Endothelial cell of umbilical vein (primary cell): ENCODE data around the gene RASIP1. TPM values are rescaled to one million over a fixed set of nuclear protein-coding genes. Genes with fewer than 3 reads are reported as not detected.

Experiments used
- BruUV-seq: library from RNA; stranded (reverse); fragments of 400-500 nt; replicated peaks from 2 replicates; lab custom pipeline; 2021; lab: Mats Ljungman, UMichigan
- CTCF ChIA-PET: fragments of 300-600, 350-600 bp; sonication (Branson Sonifier 250); formaldehyde crosslinking; loops from one replicate; lab custom pipeline; 2021; ENCODE audit warnings: antibody characterized with exemption, inconsistent platforms; lab: Charles Lee
- POLR2A ChIA-PET: fragments of 300-600, 350-600 bp; sonication (Branson Sonifier 250); formaldehyde crosslinking; loops from one replicate; lab custom pipeline; 2021; ENCODE audit warnings: antibody characterized with exemption, inconsistent platforms; lab: Charles Lee
- DNase-seq: peaks from one replicate; pipeline ENCODE4 v3.0.0-alpha.2; 2011; ENCODE audit warnings: low read depth, low spot score
- FAIRE-seq: peaks from 2 replicates; lab custom pipeline; 2011; peaks lifted over from hg19 to GRCh38; lab: Jason Lieb, UNC
- H2AFZ ChIP-seq: 2 replicates; pipeline ENCODE4 v1.6.0; 2012; ENCODE audit warnings: low read depth, low read length, control low read depth, inconsistent platforms
- H3K27ac ChIP-seq: 2 replicates; pipeline ENCODE4 v1.5.1; 2011; ENCODE audit warnings: low read depth, mild to moderate bottlenecking, control low read depth, low read length, moderate library complexity; ENCODE audit not compliant: insufficient read depth
- H3K27me3 ChIP-seq, 2 experiments: 2 replicates each; pipeline versions ENCODE4 v1.6.0 to v1.6.1; 2011; ENCODE audit warnings: low read length in 2 of 2, mixed read lengths in 1 of 2; ENCODE audit not compliant: control insufficient read depth in 2 of 2, insufficient read depth in 2 of 2
- H3K36me3 ChIP-seq, 2 experiments: 2 replicates in 1 of 2; 3 replicates in 1 of 2; pipeline ENCODE4 v1.5.1; 2011; ENCODE audit warnings: low read length in 2 of 2, mild to moderate bottlenecking in 1 of 2, moderate library complexity in 1 of 2; ENCODE audit not compliant: control insufficient read depth in 2 of 2, insufficient read depth in 2 of 2; ENCODE audit errors: extremely low read depth in 1 of 2
- H3K4me1 ChIP-seq: 3 replicates; pipeline ENCODE4 v1.5.1; 2011; ENCODE audit warnings: mild to moderate bottlenecking, low read length; ENCODE audit not compliant: control insufficient read depth, insufficient read depth; ENCODE audit errors: extremely low read depth
- H3K4me2 ChIP-seq: 2 replicates; pipeline ENCODE4 v1.6.1; 2011; ENCODE audit warnings: low read length, control low read depth, mixed read lengths; ENCODE audit not compliant: insufficient read depth
- H3K4me3 ChIP-seq, 3 experiments: fragments of 200-600 bp in 1 of 3; sonication (generic), shearing (Covaris generic) in 1 of 3; replicated peaks in 1 of 3; 2 replicates each; pipeline ENCODE4 v1.5.1; 2011 to 2016; ENCODE audit warnings: control low read depth in 3 of 3, low read length in 3 of 3, mild to moderate bottlenecking in 2 of 3, inconsistent platforms in 1 of 3, low read depth in 1 of 3, moderate library complexity in 1 of 3; ENCODE audit not compliant: insufficient read depth in 1 of 3
- H3K79me2 ChIP-seq: 2 replicates; pipeline ENCODE4 v1.6.0; 2012; ENCODE audit warnings: low read length, inconsistent platforms; ENCODE audit not compliant: control insufficient read depth, insufficient read depth
- H3K9ac ChIP-seq: replicated peaks from 2 replicates; pipeline ENCODE3; 2011; ENCODE audit warnings: low read length, control low read depth; ENCODE audit not compliant: insufficient read depth; ENCODE audit errors: extremely low read depth
- H3K9me1 ChIP-seq: replicated peaks from 3 replicates; pipeline ENCODE4 v1.6.0; 2011; ENCODE audit warnings: mild to moderate bottlenecking, low read length; ENCODE audit not compliant: control insufficient read depth, insufficient read depth; ENCODE audit errors: extremely low read depth
- H3K9me3 ChIP-seq: replicated peaks from 2 replicates; pipeline ENCODE4 v1.5.1; 2012; ENCODE audit warnings: low read length, inconsistent platforms; ENCODE audit not compliant: control insufficient read depth, insufficient read depth
- H4K20me1 ChIP-seq: replicated peaks from 2 replicates; pipeline ENCODE3; 2011; ENCODE audit warnings: mild to moderate bottlenecking, low read length; ENCODE audit not compliant: control insufficient read depth, insufficient read depth; ENCODE audit errors: extremely low read depth
- EZH2 ChIP-seq: IDR thresholded peaks from 2 replicates; pipeline ENCODE4 v1.6.1; 2012; ENCODE audit warnings: borderline replicate concordance, low read depth, mild to moderate bottlenecking, moderate library complexity, low read length, inconsistent platforms; ENCODE audit not compliant: severe bottlenecking
- JUN ChIP-seq: IDR thresholded peaks from 2 replicates; pipeline ENCODE4 v1.6.1; 2011; ENCODE audit warnings: borderline replicate concordance, low read depth; ENCODE audit not compliant: insufficient read length, insufficient read depth
- dilution Hi-C: fragments of 300-500 bp; cut with MboI; formaldehyde crosslinking; loops from one replicate; pipeline ENCODE4 v1.15.0; 2019; ENCODE audit warnings: low sequenced_read_pairs; ENCODE audit not compliant: extremely low pct_ligation_motif_present
- intact Hi-C: fragments of 100-400 bp; cut with micrococcal nuclease; formaldehyde crosslinking; loops from one replicate; pipeline ENCODE4 v1.10.0; 2022
- polyA plus RNA-seq, 4 experiments: library from polyadenylated mRNA; depleted of rRNA in 3 of 4; stranded (reverse) in 3 of 4; unstranded in 1 of 4; fragments of >200 nt; gene quantifications; 2 replicates each; pipeline versions ENCODE4 v1.2.1 to v1.2.3, GENCODE V29; 2011 to 2012; ENCODE audit warnings: missing spikeins in 1 of 4
- total RNA-seq: library from RNA; stranded (reverse); gene quantifications from 2 replicates; pipeline ENCODE4 v1.2.3, GENCODE V29; 2021
- TF ChIP-seq, protein P1 (sequence below), 2 donors: IDR thresholded peaks; 1 replicate in 1 of 2; 2 replicates in 1 of 2; pipeline ENCODE4 v1.5.1; 2011; ENCODE audit warnings: low read length in 2 of 2, mild to moderate bottlenecking in 2 of 2, moderate library complexity in 2 of 2, control low read depth in 1 of 2, inconsistent platforms in 1 of 2, low read depth in 1 of 2; ENCODE audit not compliant: insufficient read depth in 1 of 2; ENCODE audit errors: extremely low read depth in 1 of 2

The RASIP1 gene
- total and polyA plus RNA-seq, 2 donors (not counting 3 experiments of a cell fraction or from before 2014, with no cell fraction given): 66.2 to 82.1 TPM

GRCh38 chr19:48757741-48758144 lies 17.3 kb upstream of the RASIP1 start:
- H3K79me2 ChIP-seq: no peaks in the 10 kb centered on the region
- H3K27me3 ChIP-seq: peaks cover 0 to 3% of the 10 kb centered on the region in 2 experiments
- no peak overlapping the region for H3K9ac ChIP-seq
- DNase-seq (no peak), FAIRE-seq (no peak)
- H3K9me3 ChIP-seq: no peaks in the 10 kb centered on the region
- TF ChIP-seq EZH2: no peak
- TF ChIP-seq, protein P1, sequence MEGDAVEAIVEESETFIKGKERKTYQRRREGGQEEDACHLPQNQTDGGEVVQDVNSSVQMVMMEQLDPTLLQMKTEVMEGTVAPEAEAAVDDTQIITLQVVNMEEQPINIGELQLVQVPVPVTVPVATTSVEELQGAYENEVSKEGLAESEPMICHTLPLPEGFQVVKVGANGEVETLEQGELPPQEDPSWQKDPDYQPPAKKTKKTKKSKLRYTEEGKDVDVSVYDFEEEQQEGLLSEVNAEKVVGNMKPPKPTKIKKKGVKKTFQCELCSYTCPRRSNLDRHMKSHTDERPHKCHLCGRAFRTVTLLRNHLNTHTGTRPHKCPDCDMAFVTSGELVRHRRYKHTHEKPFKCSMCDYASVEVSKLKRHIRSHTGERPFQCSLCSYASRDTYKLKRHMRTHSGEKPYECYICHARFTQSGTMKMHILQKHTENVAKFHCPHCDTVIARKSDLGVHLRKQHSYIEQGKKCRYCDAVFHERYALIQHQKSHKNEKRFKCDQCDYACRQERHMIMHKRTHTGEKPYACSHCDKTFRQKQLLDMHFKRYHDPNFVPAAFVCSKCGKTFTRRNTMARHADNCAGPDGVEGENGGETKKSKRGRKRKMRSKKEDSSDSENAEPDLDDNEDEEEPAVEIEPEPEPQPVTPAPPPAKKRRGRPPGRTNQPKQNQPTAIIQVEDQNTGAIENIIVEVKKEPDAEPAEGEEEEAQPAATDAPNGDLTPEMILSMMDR (IDR thresholded peaks at IDR 0.05; ENCODE audit: extremely low read depth in 1 of 2, insufficient read depth in 1 of 2, low read depth in 1 of 2, low read length in 2 of 2): no peak
- no peak overlapping the region for H3K27ac ChIP-seq
- H3K9me1 ChIP-seq: no peaks in the 10 kb centered on the region
- no TSS peak for BruUV-seq
- no peaks in the 10 kb centered on the region for H4K20me1 ChIP-seq
- ChIA-PET CTCF (interaction anchor here (0.7 kb wide), 1 partner anchor 85 kb away, joined by 3 read pairs; no protein-coding TSS in a partner anchor), POLR2A (no interaction called here)
- H3K36me3 ChIP-seq: no peaks in the 10 kb centered on the region
- dilution Hi-C loops (no loop called here), intact Hi-C loops (no loop called here)
- H3K4me2 ChIP-seq: no peak overlapping the region
- H2AFZ ChIP-seq: no peak overlapping the region
- peaks cover 11% of the 10 kb centered on the region for H3K4me1 ChIP-seq
- no peak overlapping the region for H3K4me3 ChIP-seq

DNA sequence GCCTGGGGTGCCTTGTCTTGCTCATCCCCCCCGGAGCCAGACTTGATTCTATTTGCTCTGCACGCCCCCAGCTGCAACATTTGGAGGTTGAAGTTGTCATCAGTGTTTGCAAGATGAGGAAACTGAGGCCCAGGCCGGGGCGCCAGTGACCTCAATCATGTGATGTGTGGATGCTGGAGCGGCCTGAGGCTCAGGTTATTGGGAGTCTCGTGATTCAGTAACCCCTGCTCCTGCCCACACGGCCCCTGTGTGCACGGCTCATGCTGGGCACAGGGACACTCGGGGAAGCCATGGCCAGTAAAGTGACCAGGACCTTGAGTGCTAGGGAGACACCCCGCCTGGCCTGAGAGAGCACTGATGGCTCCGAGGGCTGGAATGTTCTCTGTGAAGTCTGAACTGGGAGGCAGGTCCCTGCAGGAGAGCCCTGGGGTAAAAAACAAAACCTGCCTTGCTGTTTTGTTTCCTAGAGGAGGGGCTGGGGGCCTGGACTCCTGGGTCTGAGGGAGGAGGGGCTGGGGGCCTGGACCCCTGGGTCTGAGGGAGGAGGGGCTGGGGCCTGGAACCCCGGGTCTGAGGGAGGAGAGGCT lies 16.8 kb upstream of the RASIP1 start:
- Histone ChIP-seq H3K9me3 (no peaks in the 10 kb centered on the region), H3K4me2 (no peak overlapping the region), H3K27ac (no peak overlapping the region), H3K36me3 (no peaks in the 10 kb centered on the region), H3K9ac (no peak overlapping the region), H4K20me1 (no peaks in the 10 kb centered on the region), H3K79me2 (peaks cover 1% of the 10 kb centered on the region), H2AFZ (no peak overlapping the region), H3K4me1 (peaks cover 14% of the 10 kb centered on the region), H3K27me3 (no peaks in the 10 kb centered on the region), H3K9me1 (no peaks in the 10 kb centered on the region), H3K4me3 (no peak overlapping the region)
- intact Hi-C loops (no loop called here), dilution Hi-C loops (no loop called here)
- TF ChIP-seq JUN: no peak
- FAIRE-seq: no peak
- no peak for DNase-seq
- ChIA-PET POLR2A (no interaction called here), CTCF (no interaction called here)
- BruUV-seq: no TSS peak
